Keratinocyte (primary cell): ENCODE results near the gene GPR33.

Experiments used
- CTCF ChIP-seq, 3 experiments: IDR thresholded peaks in 1 of 3; conservative IDR thresholded peaks in 1 of 3; optimal IDR thresholded peaks in 1 of 3; 2 replicates in 2 of 3; 3 replicates in 1 of 3; pipeline versions ENCODE3 to v1.5.1; 2011; ENCODE audit warnings: low read length in 3 of 3, mild to moderate bottlenecking in 3 of 3, moderate library complexity in 2 of 3, control low read depth in 1 of 3, inconsistent platforms in 1 of 3; ENCODE audit not compliant: insufficient read depth in 2 of 3; ENCODE audit errors: extremely low read depth in 1 of 3
- EZH2 ChIP-seq: IDR thresholded peaks from one replicate; pipeline ENCODE4 v1.6.1; 2012; ENCODE audit warnings: inconsistent platforms, mild to moderate bottlenecking, low read length, moderate library complexity

- TF ChIP-seq CTCF (optimal IDR thresholded peaks at IDR 0.05 in 1 of 3, IDR thresholded peaks at IDR 0.05 in 1 of 3, conservative IDR thresholded peaks at IDR 0.05 in 1 of 3; ENCODE audit: extremely low read depth in 1 of 3, insufficient read depth in 2 of 3, low read length in 3 of 3) (no peak), EZH2 (no peak)
These were observed 1.1 kb downstream of the GPR33 start for GRCh38 chr14:31486764-31487163.
